Fibroblast of skin of left quadriceps (primary cell): Measurements from ENCODE around the gene ZFR2.
"Not testable (repeated sequence)": the region's sequence is repeated elsewhere in the genome, so short reads cannot be mapped to it uniquely, and the experiment has no call there.

Source experiments
- DNase-seq, 2 experiments: peaks; one replicate each; pipeline ENCODE4 v3.0.0-alpha.2; 2013; ENCODE audit warnings: low read depth in 2 of 2

ZFR2 gene

DNA sequence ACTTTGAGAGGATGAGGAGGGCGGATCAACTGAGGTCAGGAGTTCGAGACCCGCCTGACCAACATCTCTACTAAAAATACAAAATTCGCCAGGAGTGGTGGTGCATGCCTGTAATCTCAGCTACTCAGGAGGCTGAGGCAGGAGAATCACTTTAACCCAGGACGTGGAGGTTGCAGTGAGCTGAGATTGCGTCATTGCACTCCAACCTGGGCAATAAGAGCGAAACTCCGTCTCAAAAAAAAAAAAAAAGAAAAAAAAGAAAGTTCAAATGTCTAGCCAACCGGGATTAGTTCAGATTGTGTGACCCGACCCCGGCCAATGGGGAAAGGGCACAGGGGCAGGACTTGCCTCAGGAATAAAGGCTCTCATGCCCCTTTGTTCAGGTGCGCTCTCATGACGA, 5.9 kb upstream of the ZFR2 start:
- DNase-seq, result not testable (repeated sequence)

DNA sequence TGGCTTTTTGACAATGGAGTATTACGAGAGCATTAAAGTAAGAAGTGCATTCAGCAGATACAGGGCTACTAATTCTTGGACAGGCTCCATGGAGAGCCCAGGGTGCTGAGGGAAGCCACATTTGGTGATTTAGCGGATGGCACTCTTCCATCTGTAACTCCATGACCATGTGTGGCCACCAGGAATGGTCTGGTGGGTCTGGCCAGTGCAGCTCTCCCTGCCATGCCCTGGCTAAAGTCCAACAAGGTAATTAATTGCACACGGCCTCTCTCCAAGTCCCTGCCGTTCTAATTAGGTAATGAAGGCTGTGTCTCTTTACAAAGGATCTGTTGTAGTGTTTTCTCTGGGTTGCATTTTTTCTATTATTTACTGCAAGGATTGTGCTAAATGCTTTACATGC, 4.3 kb upstream of the ZFR2 start:
- no peak for DNase-seq

DNA sequence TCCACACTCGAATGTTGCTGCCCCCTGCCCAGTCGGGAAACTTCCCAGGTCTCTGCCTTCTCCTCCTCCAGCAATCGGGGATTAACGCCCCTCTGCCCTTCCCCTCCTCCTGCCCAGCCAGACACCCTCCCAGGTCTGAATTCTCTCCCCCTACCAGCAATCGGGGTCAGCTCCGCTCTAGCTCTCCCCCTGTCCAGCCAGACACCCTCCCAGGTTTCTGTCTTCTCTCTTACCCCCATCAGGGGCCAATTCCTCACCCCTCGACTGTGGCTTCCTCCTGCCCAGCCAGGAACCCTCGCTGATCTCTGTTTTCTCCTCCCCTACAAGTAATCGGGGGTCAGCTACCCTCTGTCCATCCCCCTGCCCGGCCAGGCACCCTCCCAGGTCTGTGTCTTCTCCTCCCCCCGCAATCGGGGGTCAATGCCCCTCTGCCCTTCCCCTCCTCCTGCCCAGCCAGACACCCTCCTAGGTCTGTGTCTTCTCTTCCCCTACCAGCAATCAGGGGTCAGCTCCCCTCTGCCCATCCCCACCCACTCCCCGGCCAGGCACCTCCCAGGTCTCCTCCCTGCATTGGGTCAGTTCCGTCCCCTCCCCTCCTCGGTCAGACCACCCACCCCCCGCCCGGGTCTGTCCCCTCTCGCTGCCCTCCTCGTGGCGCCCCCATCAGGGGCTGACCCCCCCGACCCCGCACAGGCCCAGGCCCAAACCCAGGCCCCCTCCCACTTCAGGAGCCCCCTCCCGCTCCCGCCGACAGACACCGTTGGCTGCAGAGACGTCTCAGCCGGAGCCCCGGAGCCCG, 668 bp downstream of the ZFR2 start:
- DNase-seq, result no peak

DNA sequence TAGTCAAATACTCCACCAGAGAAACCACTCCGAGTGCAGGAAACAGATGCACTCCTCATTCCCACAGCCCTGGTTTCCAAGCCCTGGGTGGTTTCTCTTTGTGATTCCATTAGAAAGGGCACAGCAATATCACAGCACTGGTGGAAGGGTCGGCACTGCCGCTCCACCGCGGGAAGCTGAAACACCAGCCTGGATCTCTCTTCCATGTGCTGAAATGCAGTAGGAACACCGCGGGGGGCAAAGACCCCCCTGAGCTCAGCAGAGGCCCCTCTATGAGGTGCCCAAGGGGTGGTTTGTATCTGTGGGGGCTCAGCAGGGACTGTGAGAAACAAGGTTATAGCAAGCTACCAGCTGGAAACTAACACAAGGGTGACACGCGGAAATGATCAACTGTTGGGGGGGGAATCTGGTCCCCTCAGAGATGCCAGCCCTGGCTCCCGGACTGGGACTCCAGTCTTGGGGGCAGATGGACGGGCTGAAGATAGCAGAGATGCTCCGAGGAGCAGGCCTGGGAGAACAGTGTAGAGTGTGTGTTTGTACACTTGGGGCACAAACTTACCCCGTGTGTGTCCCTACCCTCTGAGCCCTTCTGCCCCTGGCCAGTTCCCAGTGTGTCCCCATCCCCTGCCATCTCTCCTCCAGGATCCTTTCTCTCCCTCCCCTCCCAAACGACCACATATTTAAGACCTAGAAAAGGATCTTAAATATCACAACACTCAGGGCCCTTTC, 1.8 kb downstream of the ZFR2 start:
- DNase-seq, result no peak

DNA sequence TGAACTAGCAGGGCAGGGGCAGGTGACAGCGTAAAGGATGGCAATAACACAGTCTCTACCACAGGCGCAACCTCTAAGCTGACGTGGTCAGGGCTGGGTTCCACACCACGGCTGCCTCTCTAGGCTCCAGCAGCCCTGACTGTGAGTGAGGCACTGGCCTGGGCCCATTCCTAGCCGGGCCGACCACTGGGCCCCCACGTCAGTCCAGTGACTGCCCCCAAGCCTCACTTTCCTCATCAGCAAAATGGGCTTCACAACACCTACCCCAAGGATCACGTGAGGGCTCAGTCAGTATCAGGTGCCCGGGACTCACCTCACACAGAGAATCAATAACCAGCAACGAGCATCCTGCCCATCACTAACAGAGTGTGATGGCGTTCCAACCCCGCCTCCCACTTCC, 5.2 kb downstream of the ZFR2 start:
- no peak for DNase-seq

DNA sequence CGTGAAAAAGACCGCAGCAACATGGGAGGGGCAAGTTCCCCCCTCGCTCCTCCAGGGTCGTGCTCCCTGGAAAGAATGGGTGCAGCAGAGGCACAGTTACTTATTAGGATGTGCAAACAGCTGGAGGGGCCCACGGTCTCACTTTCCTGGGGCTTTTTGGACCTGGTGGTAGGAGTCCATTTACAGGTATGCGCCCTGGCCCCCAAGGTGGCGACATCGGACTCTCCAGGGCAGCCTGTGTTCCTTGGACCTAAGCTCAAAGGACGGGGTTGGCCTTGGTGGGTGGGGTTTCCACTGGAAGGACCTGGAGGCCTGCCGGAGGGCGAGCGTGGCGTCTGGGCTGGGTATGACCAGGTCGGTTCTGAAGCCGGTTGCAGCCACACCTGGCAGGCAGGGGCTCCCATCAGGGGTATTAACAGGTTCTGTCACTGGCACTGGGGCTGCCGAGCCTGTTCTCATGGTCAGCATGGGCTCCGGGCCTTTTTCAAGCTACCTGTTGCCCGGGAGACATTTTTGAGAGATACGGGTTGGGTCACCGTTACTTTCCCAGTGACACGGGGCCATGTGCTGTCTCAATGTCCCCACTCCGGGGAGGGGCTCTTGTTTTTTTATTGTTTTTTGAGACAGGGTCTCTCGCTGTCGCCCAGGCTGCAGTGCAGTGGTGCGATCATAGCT, 5.9 kb downstream of the ZFR2 start:
- DNase-seq, result no peak

DNA sequence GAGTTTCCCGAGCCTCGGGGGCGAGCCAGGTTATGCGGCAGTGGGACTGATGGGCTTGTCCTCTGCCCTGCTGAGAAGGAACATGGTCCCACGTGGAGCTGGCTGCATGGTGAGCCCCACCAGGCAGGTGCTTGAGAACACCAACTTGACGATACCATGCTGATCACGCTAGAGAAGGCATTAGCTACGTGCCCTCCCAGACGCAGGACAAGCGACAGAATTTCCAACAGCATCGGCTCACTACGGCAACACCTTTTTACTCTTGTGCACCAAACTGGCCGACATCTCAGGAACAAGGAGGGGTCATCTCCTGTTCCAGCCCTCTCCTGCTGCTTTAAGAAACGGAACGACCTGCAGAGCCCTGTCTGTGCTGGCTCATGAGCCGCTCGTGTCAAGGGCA, 8.3 kb downstream of the ZFR2 start:
- DNase-seq, result no peak

DNA sequence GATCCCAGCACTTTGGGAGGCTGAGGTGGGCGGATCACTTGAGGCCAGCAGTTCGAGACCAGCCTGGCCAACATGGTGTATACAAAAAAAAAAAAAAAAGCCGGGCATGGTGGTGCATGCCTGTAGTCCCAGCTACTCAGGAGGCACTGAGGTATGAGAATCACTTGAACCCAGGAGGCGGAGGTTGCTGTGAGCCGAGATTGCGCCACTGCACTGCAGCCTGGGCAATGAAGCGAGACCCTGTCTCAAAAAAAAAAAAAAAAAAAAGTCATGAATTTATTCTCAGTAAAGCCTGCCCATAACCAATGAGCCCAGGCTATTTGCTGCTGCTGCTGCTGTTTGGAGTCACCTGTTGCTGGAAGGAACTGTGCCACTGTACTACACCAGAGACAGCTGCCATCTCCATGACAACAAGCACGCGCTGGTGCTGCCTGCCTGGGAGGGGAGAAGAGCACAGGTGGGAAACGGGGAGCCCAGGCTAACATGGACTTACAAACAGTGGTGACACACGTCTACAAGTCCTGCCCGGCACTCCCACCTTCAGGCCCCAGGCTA, 11.3 kb downstream of the ZFR2 start:
- DNase-seq, result no peak

DNA sequence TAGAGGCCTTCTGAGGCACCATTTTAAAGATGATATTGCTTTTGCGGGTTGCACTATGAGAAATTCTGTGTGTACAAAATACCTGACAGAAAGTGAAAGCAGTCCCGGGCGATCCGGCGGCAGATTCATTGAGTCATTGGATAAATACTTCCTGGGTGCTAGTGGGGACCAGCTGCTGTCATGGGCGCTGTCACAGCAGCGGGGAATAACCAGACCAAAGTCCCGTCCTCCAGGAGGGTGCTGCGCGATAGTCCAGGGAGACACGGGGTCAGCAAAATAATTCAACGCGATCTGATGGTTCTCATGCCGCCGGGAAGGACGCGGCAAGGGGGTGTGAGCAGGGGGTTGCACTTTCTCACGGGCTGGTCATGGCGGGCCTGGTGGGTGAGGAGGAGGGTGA, 13.5 kb downstream of the ZFR2 start:
- no peak for DNase-seq

DNA sequence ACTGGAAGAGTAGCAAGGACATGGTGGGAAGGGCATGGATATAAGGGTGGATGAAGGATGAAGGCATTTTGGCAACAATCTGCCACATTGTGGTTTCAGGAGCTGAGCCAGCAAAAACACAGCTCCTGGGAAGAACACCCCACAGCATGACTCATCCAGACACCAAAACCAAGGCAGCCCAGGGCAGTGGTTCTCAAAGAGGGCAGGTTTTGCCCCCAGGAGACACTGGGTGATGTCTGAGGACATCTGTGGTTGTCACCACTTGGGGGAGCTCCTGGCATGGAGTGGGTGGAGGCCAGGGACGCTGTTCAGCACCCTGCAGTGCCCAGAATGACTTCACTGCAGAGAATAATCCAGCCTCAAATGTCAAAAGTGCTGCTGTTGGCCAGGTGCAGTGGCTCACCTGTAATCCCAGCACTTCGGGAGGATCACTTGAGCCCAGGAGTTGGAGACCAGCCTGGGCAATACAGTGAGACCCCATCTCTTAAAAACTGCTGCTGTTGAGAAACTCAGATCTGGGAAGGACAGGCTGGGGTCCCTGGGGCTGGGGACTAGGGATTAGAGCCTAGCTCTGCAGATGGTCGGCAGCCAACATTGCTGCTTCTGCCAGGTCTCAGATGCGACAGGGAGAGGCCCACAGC, 16.1 kb downstream of the ZFR2 start:
- peak; percentile 6 to 17 for DNase-seq

DNA sequence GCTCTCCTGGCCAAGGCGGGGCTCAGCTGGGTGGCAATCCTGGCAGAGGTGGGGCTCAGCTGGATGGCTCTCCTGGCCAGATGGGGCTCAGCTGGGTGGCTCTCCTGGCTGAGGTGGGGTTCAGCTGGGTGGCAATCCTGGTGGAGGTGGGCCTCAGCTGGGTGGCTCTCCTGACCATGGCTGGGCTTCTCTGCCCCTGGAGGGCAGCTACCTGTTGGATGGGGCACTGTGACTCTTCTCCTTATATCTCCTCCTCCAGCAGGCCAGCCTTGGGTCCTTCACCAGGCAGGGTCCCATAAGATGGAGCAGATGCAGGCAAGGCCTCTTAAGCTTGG, 16.7 kb downstream of the ZFR2 start:
- no peak for DNase-seq

DNA sequence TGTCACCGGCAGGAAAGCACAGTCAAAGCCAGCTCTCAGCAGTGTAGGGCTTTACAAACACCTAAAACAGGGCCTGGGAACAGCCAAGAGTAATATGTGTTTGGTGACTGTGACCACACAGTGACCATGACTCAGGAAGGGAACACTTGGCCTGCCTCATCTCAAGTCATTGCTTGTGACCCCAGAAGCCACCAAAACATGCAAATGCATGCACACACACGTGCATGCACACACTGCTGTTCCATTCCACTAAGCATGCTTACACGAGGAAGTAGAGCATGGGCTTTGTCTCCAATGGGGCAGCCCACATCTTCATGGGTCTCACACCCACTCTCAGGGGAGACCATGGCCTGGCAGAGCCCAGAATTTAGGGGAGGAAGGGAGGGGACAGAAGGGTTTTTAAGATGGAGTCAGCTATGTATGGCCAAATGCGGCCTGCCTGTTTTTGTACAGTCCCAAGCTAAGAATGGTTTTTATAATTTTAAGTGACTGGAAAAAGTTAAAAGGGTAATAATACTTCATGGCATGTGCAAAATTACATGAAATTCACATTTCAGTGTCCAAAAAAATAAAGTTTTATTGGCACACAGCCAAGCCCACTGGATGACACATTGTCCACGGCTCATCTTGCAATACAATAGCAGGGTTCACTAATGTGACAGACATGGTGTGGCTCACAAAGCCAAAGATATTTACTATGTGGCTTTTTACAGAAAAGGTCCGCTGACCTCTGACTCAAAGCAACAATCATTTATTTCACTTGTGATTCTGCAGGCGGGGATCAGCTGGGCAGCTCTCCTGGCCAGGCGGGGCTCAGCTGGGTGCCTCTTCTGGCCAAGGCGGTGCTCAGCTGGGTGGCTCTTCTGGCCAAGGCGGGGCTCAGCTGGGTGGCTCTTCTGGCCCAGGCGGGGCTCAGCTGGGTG, 17.3 kb downstream of the ZFR2 start:
- DNase-seq, result no peak

DNA sequence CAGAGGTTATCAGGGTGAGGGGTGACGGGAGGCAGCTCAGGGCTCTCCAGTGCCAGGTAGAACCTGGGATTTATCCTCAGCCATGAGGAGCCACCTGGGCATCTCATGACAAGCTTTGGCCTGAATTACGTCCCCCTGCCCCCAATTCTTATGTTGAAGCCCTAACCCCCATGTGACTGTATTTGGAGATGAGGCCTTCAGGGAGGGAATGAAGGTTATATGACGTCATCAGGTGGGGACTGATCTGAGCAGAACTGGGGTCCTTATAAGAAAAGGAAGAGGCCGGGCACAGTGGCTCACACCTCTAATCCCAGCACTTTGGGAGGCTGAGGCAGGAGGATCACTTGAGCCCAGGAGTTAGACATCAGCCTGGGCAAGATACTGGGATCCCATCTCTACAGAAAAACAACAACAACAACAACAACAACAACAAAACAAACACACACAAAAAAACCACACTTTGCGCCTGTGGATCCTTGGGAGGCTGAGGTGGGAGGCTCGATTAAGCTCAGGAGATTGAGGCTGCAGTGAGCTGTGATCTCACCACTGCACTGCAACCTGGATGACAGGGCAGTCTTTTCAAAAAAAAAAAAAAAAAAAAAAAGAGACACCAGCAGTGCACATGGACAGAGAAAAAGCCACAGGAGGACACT, 18.4 kb downstream of the ZFR2 start:
- no peak for DNase-seq

DNA sequence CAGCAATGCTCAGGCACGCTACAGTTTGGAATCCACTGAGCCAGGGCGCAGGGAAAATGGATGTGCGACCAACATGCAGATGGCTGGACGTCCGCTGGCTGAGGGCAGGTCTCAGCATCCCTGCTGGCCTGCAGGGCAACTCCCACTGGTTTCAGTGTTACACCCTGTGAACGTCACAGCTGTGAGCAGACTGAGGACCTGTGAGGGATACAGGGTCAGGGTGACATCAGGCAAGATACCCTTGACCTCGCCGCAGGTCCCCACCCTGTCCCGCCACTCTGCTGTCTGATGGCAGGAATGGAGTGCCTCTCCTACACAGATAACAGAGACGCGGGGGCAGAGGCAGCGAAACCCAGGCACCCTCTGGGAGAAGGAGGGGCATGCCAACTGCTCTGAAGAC, 19.1 kb downstream of the ZFR2 start:
- no peak for DNase-seq

DNA sequence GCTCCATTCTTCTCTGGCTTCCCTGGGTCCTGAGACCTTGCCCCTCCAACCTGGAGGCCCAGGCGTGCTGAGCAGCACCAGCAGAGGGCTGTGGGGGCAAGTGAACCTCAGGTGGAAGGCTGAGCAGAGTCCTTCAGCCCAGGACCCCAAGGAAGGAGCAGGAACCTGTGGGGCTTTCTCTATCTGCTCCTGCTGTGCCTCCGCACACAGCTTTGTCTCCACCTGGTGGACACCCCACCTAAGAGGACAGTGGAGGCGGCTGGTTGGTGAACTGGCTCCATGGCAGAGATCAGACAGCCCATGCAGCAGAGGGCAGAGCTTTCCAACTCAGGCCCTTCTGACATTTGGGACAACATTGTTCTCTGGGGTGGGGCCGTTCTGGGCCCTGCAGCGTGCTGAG, 19.7 kb downstream of the ZFR2 start:
- DNase-seq, result no peak

DNA sequence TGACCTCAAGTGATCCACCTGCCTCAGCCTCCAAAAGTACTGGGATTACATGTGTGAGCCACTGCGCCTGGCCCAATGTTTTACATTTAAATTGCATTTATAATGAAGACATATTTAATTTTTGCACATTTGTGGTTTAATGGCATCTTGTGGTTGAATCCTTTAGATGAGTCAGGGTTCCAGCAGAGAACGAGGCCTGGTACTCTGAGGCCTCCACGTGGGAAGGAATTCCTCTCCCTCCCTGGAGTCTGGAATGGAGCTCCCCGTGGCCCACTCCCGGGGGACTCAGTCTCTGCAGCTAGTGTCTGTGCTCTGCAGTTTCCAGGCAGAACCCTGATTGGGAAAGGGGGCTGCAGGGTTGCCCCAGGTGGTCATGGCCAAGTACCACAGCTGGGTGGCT, 24.2 kb downstream of the ZFR2 start:
- DNase-seq, result no peak

DNA sequence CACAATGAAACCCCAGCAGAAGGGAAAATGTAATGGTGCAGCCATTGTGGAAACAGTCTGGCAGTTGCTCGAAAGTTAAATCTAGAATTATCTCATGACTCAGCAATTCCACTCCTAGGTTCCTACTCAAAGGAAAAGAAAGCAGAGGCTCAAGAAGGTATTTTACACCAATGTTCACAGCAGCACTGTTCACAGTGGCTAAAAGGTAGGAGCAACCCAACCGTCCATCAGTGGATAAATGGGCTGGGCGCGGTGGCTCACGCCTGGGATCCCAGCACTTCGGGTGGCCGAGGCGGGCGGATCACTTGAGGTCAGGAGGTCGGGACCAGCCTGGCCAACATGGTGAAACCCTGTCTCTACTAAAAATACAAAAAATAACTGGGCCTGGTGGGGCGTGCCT, 25.9 kb downstream of the ZFR2 start:
- no peak for DNase-seq

DNA sequence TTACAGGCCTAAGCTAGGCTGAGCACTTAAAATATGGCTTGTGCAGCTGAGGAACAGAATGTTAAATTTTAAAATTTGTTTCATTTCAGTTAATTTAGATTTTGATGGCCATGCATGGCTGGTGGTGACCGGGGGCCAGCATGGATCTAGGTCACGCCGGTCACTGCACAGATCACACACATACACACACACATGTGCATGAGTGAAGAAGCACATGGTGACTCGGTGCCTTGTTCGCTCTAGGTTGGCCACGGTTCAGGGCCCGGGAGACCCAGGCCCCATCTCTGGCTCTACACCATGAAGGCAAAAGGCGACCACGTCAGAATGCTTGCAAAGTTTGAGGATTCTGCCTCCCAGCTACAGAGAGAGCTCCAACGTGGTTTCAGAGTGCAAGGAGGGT, 28.0 kb downstream of the ZFR2 start:
- no peak for DNase-seq

DNA sequence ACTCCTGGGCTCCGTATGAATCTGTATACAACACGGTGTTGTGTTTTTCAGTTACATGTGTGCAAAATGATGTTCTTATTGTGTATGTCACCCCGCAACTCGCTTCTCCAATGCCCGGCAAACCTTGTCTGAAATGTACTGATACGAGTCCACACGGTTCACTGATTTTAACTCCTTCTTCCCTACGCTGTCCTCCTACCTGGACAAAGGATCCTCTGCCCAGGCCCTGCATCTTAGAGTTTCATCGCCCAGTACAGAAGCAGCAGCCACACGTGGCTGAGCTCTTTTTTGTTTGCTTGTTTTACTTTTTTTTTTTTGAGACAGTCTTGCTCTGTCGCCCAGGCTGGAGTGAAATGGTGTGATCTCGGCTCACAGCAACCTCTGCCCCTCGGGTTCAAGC, 28.9 kb downstream of the ZFR2 start:
- DNase-seq, result no peak

DNA sequence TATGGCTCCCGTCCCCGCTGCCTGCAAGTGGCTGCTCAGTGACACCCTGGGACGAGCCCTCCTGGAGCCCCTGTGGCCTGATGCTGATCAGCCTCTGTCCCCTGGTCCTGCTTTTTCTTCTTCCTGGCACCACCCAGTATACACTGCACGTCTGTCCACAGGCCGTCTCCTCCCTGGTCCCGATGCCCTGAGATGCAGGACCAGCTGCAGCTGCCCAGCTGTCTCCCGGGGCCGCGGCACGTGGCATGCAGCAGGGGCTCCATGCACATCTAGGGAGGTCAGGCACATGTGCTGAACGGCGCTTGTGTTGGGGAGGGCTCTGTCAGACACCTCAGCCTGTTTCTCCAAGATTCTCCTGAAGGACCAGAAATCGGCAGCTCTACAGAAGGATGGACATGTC, 30.2 kb downstream of the ZFR2 start:
- DNase-seq, result no peak

DNA sequence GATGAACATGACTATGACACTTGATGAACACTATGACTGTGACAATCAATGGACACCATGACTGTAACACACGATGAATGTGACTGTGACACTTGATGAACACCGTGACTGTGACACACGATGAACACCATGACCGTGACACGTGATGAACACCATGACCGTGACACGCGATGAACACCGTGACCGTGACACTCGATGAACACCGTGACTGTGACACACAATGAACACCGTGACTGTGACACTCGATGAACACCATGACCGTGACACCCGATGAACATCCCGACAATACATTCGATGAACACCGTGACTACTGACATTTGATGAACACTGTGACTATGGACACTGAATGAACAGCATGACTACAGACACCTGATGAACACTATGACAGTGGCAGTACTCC, 30.9 kb downstream of the ZFR2 start:
- DNase-seq, result no peak
